Skeletal muscle tissue (tissue), 4 donors: ENCODE results near the gene NR5A2. TPM values are rescaled to one million over a fixed set of nuclear protein-coding genes. Genes with fewer than 3 reads are reported as not detected.

Experiments used
- H3K27ac ChIP-seq: one replicate; pipeline ENCODE4 v1.7.0; 2013; ENCODE audit warnings: mild to moderate bottlenecking, low read depth, low read length, inconsistent platforms
- H3K27me3 ChIP-seq, 3 donors: one replicate each; pipeline ENCODE4 v1.7.0; 2013; ENCODE audit warnings: low read length in 3 of 3; ENCODE audit not compliant: control insufficient read depth in 3 of 3, insufficient read depth in 3 of 3
- H3K36me3 ChIP-seq, 3 donors: one replicate each; pipeline ENCODE4 v1.7.0; 2013; ENCODE audit warnings: low read length in 3 of 3; ENCODE audit not compliant: control insufficient read depth in 3 of 3, insufficient read depth in 3 of 3
- H3K4me1 ChIP-seq, 3 donors: one replicate each; pipeline ENCODE4 v1.7.0; 2013; ENCODE audit warnings: low read length in 3 of 3, mild to moderate bottlenecking in 3 of 3; ENCODE audit not compliant: control insufficient read depth in 3 of 3, insufficient read depth in 3 of 3
- H3K4me3 ChIP-seq, 3 donors: one replicate each; pipeline ENCODE4 v1.7.0; 2013; ENCODE audit warnings: low read length in 3 of 3
- H3K9ac ChIP-seq, 3 donors: one replicate each; pipeline ENCODE4 v1.7.0; 2013; ENCODE audit warnings: low read length in 3 of 3, mild to moderate bottlenecking in 3 of 3, moderate library complexity in 2 of 3, low read depth in 1 of 3
- H3K9me3 ChIP-seq, 3 donors: one replicate each; pipeline ENCODE4 v1.7.0; 2013; ENCODE audit warnings: low read length in 3 of 3; ENCODE audit not compliant: control insufficient read depth in 3 of 3
- total RNA-seq: library from RNA; depleted of rRNA; stranded (reverse); fragments of >200 nt; gene quantifications from one replicate; pipeline ENCODE4 v1.2.3, GENCODE V29; 2014
- donor health status: Osteomylitis.

Gene NR5A2
- total RNA-seq, 1 donor from 2014 or later, result 4.2 TPM

DNA sequence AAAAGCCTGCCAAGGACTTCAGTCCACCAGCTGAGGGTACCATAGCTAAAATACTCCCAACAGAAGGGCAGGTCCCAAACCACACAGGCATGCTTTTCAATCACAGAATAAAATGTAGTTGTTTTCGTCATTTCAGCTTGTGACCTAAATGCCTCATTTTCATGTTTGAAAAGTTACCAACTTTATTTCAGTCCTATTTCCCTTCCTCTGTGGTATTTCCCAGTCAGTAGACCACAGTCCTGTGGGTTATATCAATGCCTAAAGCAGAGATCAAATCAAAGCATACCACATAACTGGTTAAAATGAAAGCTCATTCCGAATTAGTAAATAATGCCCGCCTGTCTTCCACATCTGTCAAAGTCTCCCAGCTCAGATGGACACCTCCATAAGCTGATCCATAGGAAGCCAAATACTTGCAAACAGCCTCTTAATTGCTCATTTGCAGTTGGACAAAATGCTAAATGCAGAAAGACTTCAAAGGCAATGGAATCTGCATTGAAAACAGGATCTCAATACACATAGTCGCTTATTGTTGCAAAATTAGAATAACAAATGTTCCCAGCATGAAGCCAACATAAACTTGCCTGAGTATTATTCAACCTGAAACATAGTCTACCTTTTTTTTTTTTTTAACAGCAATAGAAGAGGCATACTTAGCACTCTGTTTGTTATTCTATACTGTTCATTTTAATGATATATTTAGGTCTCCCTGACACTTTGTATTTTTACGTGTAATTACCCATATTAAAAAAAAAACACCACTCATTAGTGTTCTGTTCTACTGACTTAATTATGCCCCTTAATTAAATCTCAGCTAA, 53.9 kb downstream of the NR5A2 start:
- peaks cover 0 to 6% (median 0%) of the 10 kb centered on the region in 3 donors for H3K27me3 ChIP-seq
- no peaks in the 10 kb centered on the region for H3K36me3 ChIP-seq
- peaks cover 0 to 5% (median 0%) of the 10 kb centered on the region in 3 donors for H3K4me1 ChIP-seq
- H3K27ac ChIP-seq, result no peak overlapping the region
- H3K9ac ChIP-seq, result peak overlapping the region in 1 of 3 donors; percentile 47
- peak overlapping the region in 1 of 3 donors; percentile 18 for H3K4me3 ChIP-seq
- H3K9me3 ChIP-seq, result no peaks in the 10 kb centered on the region

DNA sequence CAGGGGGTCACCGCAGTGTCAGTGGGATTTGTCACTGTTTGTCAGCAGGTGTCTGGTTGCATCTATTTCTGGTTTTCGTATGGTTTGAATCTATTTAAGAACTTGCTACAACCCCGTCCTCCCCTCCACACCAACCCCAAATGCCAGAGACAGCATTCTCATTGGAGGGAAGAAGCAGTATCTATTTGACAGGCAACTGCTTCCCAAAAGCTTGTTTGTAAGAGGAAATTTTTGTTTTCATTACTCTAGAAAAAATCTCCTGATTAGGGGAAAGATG, 54.4 kb downstream of the NR5A2 start:
- no peaks in the 10 kb centered on the region for H3K36me3 ChIP-seq
- H3K9ac ChIP-seq, result no peak overlapping the region

DNA sequence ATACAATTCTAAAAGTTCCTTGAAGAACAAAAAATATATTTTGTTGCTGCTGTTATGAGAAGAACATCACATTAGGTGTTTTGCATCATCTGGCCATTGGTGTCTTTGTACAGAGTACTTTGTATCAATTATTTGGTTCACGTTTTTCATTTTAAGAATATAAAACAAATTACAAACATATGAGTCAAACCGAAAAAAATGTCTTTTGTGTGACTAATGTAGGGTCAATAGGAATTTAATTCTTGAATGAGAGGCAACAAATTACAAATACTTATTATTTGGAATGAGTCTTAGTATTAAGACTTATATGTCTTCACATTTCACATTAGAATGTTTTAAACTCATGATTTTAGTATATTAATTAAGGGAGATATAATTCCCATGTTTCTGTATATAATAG, 54.8 kb downstream of the NR5A2 start:
- Histone ChIP-seq H3K9ac (no peak overlapping the region), H3K4me3 (no peak overlapping the region), H3K4me1 (peaks cover 0 to 5% (median 0%) of the 10 kb centered on the region in 3 donors), H3K9me3 (no peaks in the 10 kb centered on the region), H3K27ac (no peak overlapping the region), H3K36me3 (no peaks in the 10 kb centered on the region), H3K27me3 (peaks cover 0 to 9% (median 0%) of the 10 kb centered on the region in 3 donors)

More for the DNA sequence above, 54.4 kb downstream of the NR5A2 start:
- no peaks in the 10 kb centered on the region for H3K9me3 ChIP-seq
- peaks cover 0 to 5% (median 0%) of the 10 kb centered on the region in 3 donors for H3K4me1 ChIP-seq
- peaks cover 0 to 6% (median 0%) of the 10 kb centered on the region in 3 donors for H3K27me3 ChIP-seq
- no peak overlapping the region for H3K27ac ChIP-seq
- no peak overlapping the region for H3K4me3 ChIP-seq

DNA sequence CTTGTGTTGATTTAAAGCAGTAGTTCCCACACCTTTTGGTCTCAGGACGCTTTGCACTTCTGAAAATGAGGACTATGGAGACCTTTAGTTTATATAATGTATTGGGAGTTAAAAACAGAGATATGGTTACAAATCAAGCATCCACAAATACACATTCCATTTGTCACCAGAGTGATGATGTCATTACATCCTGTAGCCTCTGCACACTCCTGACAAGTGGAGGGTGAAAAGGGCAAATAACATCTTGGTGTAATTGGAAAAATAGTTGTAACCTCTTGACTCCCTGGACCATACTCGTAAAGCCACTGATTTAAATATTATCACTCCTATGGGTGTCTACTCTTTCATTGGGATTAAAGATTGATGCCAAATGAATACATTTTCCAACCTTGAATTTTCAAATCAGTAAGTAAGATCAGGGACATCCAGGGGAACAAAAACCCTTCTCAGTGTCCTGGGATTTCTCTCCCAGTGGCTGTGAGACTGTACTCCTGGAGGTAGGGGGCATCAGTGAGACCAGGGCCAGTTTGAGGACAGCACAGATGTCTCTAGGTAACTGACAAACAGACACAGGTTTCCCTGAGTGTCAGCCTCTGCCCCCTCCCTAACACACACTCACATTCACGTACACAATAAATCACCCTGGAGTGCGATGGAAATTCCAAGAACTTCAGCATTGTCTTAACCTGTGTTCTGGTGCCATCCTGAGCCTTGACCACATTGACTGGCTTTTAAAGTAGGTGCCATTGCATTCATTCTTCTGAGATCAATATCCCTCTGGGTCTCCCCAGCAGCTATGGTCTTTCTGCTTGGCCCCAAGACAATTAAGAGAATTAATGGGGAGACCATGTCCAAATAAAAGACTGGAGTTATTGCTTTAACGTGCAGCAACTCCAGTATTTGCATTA, 63.0 kb downstream of the NR5A2 start:
- Histone ChIP-seq H3K4me3 (no peak overlapping the region), H3K9me3 (no peaks in the 10 kb centered on the region), H3K27me3 (peaks cover 0 to 3% (median 0%) of the 10 kb centered on the region in 3 donors), H3K4me1 (no peaks in the 10 kb centered on the region), H3K9ac (no peak overlapping the region), H3K36me3 (no peaks in the 10 kb centered on the region), H3K27ac (no peak overlapping the region)

DNA sequence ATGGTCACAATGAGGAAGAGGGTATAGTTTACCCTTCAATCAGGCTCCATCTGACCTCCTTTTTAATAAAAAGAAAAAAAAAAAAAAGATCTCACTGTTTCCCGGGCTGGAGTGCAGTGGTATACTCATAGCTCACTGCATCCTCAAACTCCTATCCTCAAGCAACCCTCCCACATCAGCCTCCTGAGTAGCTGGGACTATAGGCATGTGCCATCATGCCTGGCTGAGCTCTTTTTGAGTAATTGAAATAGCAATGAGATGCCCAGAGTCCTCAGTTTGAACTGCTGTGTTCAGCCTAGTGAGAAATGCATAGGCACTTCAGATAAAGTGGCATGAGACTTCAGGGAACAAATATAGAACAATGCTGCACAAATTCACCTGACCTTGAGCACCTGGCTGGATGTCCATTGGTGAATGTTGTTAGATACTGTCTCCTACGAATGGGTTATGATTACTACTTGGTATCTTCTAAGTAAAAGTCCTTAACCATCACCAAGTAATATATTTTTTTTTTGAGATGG, 67.6 kb downstream of the NR5A2 start:
- H3K27me3 ChIP-seq, result no peaks in the 10 kb centered on the region
- H3K4me3 ChIP-seq, result no peak overlapping the region
- no peak overlapping the region for H3K27ac ChIP-seq
- H3K9ac ChIP-seq, result no peak overlapping the region
- no peaks in the 10 kb centered on the region for H3K9me3 ChIP-seq
- no peaks in the 10 kb centered on the region for H3K4me1 ChIP-seq
- no peaks in the 10 kb centered on the region for H3K36me3 ChIP-seq

DNA sequence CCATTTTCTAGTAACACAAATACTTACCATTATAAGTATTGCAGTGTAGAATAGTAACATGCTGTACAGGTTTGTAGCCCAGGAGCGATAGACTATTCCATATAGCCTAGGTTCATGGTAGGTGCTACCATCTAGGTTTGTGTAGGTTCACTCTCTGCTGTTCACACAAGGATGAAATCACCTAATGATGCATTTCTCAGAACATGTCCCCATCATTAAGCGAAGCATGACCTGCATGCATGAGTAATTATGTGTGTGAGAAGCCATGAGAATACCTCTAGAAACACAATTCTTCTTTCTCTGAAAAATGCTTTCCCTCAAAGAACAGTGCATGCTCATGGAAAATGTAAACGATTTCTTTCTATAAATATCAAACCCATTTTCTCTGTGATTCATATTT, 69.3 kb downstream of the NR5A2 start:
- Histone ChIP-seq H3K9me3 (no peaks in the 10 kb centered on the region), H3K27me3 (no peaks in the 10 kb centered on the region), H3K36me3 (no peaks in the 10 kb centered on the region), H3K4me1 (no peaks in the 10 kb centered on the region), H3K27ac (no peak overlapping the region), H3K9ac (no peak overlapping the region), H3K4me3 (no peak overlapping the region)

DNA sequence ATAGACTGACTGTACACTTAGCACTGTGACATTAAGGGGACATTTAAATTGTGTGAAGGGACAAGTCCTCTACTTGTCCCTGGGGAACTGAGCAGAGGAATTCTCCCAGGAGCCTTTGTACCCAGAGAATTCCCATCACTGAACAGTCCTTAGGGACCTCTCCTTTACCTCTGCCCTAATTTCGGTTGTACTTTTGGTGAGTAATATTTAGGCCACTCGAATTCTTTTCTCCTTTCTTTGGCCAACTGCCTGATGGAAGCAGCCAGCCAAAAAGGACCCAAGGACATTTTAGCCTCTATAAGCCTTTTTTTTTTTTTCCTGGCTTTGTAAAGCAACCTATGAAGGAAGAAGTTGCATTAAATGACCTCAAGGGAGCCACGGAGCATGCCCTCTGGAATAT, 71.5 kb downstream of the NR5A2 start:
- no peaks in the 10 kb centered on the region for H3K27me3 ChIP-seq
- no peak overlapping the region for H3K27ac ChIP-seq
- H3K4me3 ChIP-seq, result no peak overlapping the region
- no peaks in the 10 kb centered on the region for H3K36me3 ChIP-seq
- H3K9me3 ChIP-seq, result no peaks in the 10 kb centered on the region
- no peaks in the 10 kb centered on the region for H3K4me1 ChIP-seq
- H3K9ac ChIP-seq, result no peak overlapping the region

DNA sequence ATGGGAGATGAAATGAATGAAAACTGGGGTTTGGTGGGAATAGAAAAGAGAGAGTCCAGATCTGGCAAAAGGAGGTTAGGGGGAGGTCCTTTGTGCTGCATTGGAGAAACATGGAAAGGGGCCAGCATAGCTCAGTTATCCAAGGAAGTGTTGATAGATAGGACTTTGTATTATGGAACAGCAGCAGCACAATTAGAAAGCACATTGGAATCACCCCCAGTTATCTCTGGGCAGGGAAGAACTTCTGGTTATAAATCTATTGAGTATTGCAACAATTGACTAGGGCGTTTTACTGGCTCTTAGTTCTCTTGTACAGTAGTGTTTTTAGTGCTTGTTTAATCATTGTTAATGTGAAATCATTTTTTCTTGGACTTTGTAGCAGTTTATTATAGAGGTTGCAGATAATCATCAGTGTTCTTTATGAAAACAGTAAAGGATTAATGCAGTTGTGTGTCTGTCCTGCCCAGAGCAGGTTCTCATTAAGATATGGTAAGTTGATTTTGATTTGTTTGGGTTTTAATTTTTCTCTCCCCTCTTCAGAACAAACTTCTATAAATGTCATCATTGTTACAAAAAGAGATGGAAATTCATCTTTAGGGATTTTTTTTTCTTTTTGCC, 76.6 kb downstream of the NR5A2 start:
- Histone ChIP-seq H3K4me1 (no peaks in the 10 kb centered on the region), H3K4me3 (no peak overlapping the region), H3K27ac (no peak overlapping the region), H3K36me3 (no peaks in the 10 kb centered on the region), H3K27me3 (no peaks in the 10 kb centered on the region), H3K9me3 (no peaks in the 10 kb centered on the region), H3K9ac (no peak overlapping the region)

DNA sequence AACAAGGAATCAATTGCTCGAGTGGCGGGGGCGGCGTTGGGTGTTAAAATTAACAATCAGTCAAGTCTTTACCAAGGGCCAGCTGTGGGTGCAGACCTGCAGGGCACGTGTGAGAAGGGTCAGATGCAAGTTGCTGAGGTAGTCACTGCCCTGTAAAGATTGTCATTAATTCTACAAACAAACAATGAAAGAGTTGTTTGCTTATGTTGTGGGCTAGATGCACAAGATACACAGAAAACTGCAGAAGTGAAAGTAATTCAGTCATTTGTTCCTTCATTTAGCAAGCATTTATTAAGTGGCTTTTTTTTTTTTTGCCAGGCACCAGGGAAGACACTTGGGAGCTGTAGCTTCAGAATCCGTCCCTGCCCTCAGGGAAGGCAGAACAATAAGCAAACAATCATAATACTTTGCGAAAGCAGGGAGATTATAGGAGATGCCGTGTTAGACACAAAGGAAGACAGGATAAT, 79.5 kb downstream of the NR5A2 start:
- Histone ChIP-seq H3K4me3 (no peak overlapping the region), H3K27me3 (no peaks in the 10 kb centered on the region), H3K4me1 (no peaks in the 10 kb centered on the region), H3K27ac (no peak overlapping the region), H3K9ac (no peak overlapping the region), H3K9me3 (no peaks in the 10 kb centered on the region), H3K36me3 (no peaks in the 10 kb centered on the region)
